MCF 10A (cell line): ENCODE data around the gene HNRNPA0. TPM values are rescaled to one million over a fixed set of nuclear protein-coding genes. Genes with fewer than 3 reads are reported as not detected.

Experiments
- BruUV-seq: library from RNA; stranded (reverse); fragments of 400-500 nt; replicated peaks from 2 replicates; lab custom pipeline; 2021; lab: Mats Ljungman, UMichigan
- CTCF ChIA-PET: fragments of 300-600 bp; sonication (Branson Sonifier 250); formaldehyde crosslinking; extraction: SDS; loops from one replicate; lab custom pipeline; 2021; ENCODE audit warnings: antibody characterized with exemption, inconsistent platforms; lab: Yijun Ruan, JAX
- POLR2A ChIA-PET: fragments of 300-600, 350-650 bp; sonication (Branson Sonifier 250); formaldehyde crosslinking; extraction: SDS; loops from one replicate; lab custom pipeline; 2020; ENCODE audit warnings: antibody characterized with exemption, inconsistent platforms; lab: Yijun Ruan, JAX
- DNase-seq: peaks from one replicate; pipeline ENCODE4 v3.0.0-alpha.2; 2018; ENCODE audit not compliant: unreplicated experiment
- H3K27ac Mint-ChIP-seq: one replicate; pipeline ENCODE4 v1.8.0; 2022; ENCODE audit warnings: mild to moderate bottlenecking, low read depth, mixed read lengths; ENCODE audit not compliant: unreplicated experiment
- H3K27me3 Mint-ChIP-seq: one replicate; pipeline ENCODE4 v1.8.0; 2022; ENCODE audit warnings: mixed read lengths; ENCODE audit not compliant: insufficient read depth, unreplicated experiment
- H3K36me3 Mint-ChIP-seq: one replicate; pipeline ENCODE4 v1.8.0; 2022; ENCODE audit warnings: mild to moderate bottlenecking, moderate library complexity, mixed read lengths; ENCODE audit not compliant: insufficient read depth, unreplicated experiment
- H3K4me1 Mint-ChIP-seq: one replicate; pipeline ENCODE4 v1.8.0; 2022; ENCODE audit warnings: mixed read lengths; ENCODE audit not compliant: insufficient read depth, unreplicated experiment
- H3K4me3 Mint-ChIP-seq: one replicate; pipeline ENCODE4 v1.8.0; 2022; ENCODE audit warnings: mild to moderate bottlenecking, moderate library complexity, mixed read lengths; ENCODE audit not compliant: unreplicated experiment
- H3K9me3 Mint-ChIP-seq: one replicate; pipeline ENCODE4 v1.8.0; 2022; ENCODE audit warnings: mixed read lengths; ENCODE audit not compliant: unreplicated experiment
- intact Hi-C: fragments of 100-400 bp; cut with micrococcal nuclease; formaldehyde crosslinking; loops from 2 replicates; pipeline ENCODE4 v1.14.1; 2022
- total RNA-seq: library from RNA; stranded (reverse); gene quantifications from 2 replicates; pipeline ENCODE4 v1.2.3, GENCODE V29; 2022
- TF ChIP-seq, protein P1 (sequence below): fragments of 200-600 bp; IDR thresholded peaks from one replicate; pipeline ENCODE4 v1.8.0; 2022; ENCODE audit warnings: antibody characterized with exemption, mild to moderate bottlenecking; ENCODE audit not compliant: unreplicated experiment

The HNRNPA0 gene
- total RNA-seq, 1 experiment from 2014 or later, result 30.8 TPM

DNA sequence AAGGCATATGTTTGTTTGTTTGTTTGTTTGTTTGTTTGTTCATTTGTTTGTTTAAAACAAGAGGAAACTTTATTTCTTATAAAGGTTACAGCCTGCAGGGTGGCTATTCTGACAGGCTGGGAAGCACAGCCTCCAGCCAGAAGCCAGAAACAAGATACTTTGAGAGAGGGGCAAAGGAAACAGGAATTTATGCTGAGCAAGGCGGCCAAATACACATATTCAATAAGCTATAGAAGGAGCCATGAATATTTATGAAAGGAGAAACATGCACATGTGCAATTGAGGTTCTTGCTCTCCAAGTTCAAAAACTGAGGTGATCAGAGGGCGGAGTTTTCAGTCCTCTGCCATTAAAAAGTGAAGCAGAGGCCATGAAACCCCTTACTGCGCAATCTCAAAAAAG lies 37.8 kb downstream of the HNRNPA0 start:
- TF ChIP-seq, protein P1, sequence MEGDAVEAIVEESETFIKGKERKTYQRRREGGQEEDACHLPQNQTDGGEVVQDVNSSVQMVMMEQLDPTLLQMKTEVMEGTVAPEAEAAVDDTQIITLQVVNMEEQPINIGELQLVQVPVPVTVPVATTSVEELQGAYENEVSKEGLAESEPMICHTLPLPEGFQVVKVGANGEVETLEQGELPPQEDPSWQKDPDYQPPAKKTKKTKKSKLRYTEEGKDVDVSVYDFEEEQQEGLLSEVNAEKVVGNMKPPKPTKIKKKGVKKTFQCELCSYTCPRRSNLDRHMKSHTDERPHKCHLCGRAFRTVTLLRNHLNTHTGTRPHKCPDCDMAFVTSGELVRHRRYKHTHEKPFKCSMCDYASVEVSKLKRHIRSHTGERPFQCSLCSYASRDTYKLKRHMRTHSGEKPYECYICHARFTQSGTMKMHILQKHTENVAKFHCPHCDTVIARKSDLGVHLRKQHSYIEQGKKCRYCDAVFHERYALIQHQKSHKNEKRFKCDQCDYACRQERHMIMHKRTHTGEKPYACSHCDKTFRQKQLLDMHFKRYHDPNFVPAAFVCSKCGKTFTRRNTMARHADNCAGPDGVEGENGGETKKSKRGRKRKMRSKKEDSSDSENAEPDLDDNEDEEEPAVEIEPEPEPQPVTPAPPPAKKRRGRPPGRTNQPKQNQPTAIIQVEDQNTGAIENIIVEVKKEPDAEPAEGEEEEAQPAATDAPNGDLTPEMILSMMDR, result no peak
- ChIA-PET POLR2A (interaction anchor here (1.4 kb wide), 1 partner anchor 30 kb away, joined by 3 read pairs; no protein-coding TSS in a partner anchor), CTCF (interaction anchor here (1.5 to 4.4 kb wide), 3 partner anchors 14 to 56 kb away, joined by 3 to 35 read pairs (median 10); no protein-coding TSS in a partner anchor)
- no TSS peak for BruUV-seq
- DNase-seq, result no peak
- H3K27me3 Mint-ChIP-seq, result peaks cover 12% of the 10 kb centered on the region
- intact Hi-C loops, result no loop called here
- no peaks in the 10 kb centered on the region for H3K36me3 Mint-ChIP-seq
- H3K27ac Mint-ChIP-seq, result no peak overlapping the region
- H3K9me3 Mint-ChIP-seq, result no peaks in the 10 kb centered on the region
- no peak overlapping the region for H3K4me3 Mint-ChIP-seq
- no peaks in the 10 kb centered on the region for H3K4me1 Mint-ChIP-seq

DNA sequence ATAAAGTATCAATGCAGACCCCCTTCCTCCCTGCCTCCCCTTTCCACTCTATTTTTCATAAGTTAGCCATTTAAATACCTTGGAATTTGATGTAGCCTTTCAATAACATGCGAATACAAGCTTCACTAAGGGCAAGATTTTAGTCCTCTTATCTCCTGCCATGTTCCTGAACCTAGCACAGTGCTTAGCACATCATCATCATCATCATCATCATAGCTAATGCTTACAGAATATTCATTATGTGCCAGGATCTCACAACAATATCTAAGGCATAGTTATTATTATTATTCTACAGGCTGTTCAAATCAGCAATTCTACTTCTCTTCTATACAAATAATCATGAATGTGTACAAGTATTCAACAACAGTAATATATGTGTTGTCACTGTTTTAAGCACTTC lies 38.7 kb downstream of the HNRNPA0 start:
- no TSS peak for BruUV-seq
- peaks cover 3% of the 10 kb centered on the region for H3K27me3 Mint-ChIP-seq
- CTCF ChIA-PET, result interaction anchor here (0.8 to 1.5 kb wide), 2 partner anchors 15 to 27 kb away, joined by 3 to 4 read pairs; no protein-coding TSS in a partner anchor

DNA sequence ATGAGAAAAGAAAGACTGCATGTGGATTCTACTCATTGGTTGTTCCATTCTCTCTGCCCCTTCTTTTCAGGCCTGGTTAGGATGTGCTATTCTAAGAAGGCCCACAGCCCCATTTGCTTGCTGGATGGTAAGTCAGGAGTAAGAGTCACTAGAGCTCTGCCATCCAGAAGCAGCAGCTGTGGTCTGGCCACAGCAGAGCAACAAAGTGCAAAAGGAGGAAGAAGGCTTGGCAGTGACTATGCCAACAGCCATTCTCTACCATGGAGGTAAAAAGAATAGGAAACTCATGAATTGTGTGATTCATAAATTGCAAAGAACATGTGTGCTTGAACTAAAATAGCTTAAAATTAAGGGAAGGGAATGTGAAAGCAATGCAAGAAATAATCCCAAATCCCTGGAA lies 39.2 kb downstream of the HNRNPA0 start:
- Mint-ChIP-seq H3K9me3 (no peaks in the 10 kb centered on the region), H3K27ac (no peak overlapping the region), H3K36me3 (no peaks in the 10 kb centered on the region), H3K27me3 (no peaks in the 10 kb centered on the region), H3K4me3 (no peak overlapping the region), H3K4me1 (no peaks in the 10 kb centered on the region)
- CTCF ChIA-PET, result interaction anchor here (0.6 to 1.5 kb wide), 4 partner anchors 16 to 54 kb away, joined by 3 to 6 read pairs (median 4); no protein-coding TSS in a partner anchor
- POLR2A ChIA-PET, result interaction anchor here (0.8 kb wide), 1 partner anchor 35 kb away, joined by 4 read pairs; no protein-coding TSS in a partner anchor
- DNase-seq, result no peak
- TF ChIP-seq, protein P1, result no peak
- no TSS peak for BruUV-seq
- intact Hi-C loops, result no loop called here

More for the DNA sequence above, 38.7 kb downstream of the HNRNPA0 start:
- DNase-seq, result no peak
- POLR2A ChIA-PET, result interaction anchor here (0.8 kb wide), 1 partner anchor 34 kb away, joined by 4 read pairs; no protein-coding TSS in a partner anchor
- Mint-ChIP-seq H3K9me3 (no peaks in the 10 kb centered on the region), H3K27ac (no peak overlapping the region), H3K36me3 (no peaks in the 10 kb centered on the region), H3K4me3 (no peak overlapping the region), H3K4me1 (no peaks in the 10 kb centered on the region)
- TF ChIP-seq, protein P1, result no peak
- intact Hi-C loops, result no loop called here

DNA sequence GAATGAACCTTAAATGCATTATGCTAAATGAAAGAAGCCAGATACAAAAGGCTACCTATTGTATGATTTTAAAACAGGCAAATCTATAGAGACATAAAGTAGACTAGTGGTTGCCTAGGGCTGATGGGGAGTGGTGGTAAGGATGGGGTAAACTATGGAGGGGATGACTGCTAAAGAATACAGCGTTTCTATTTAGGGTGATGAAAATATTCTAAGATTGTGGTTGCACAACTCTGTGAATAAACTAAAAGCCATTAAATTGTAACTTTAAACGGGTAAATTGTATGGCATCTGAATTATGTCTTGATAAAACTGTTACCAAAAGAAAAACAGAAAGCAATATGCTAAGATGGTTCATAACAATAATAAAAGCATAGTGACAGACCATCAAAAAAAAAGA lies 39.7 kb downstream of the HNRNPA0 start:
- ChIA-PET POLR2A (no interaction called here), CTCF (interaction anchor here (0.6 to 2.5 kb wide), 4 partner anchors 27 to 85 kb away, joined by 3 to 11 read pairs (median 5); no protein-coding TSS in a partner anchor)
- no peak for DNase-seq
- no peaks in the 10 kb centered on the region for H3K27me3 Mint-ChIP-seq
- TF ChIP-seq, protein P1, result no peak
- BruUV-seq, result no TSS peak
- H3K4me3 Mint-ChIP-seq, result no peak overlapping the region
- H3K36me3 Mint-ChIP-seq, result no peaks in the 10 kb centered on the region
- H3K27ac Mint-ChIP-seq, result no peak overlapping the region
- H3K4me1 Mint-ChIP-seq, result no peaks in the 10 kb centered on the region
- intact Hi-C loops, result no loop called here
- H3K9me3 Mint-ChIP-seq, result no peaks in the 10 kb centered on the region
